Stimulated activated CD4-positive, alpha-beta T cell treated with anti-CD3 and anti-CD28 coated beads, Interleukin-1b, Interleukin-23, amount 100 ng/mL, for 24 hours (primary cell): ENCODE data around the gene NKTR.
A peak's percentile ranks its signal among the peaks of the same experiment; 100 is the strongest.
"Not testable (repeated sequence)": the region's sequence is repeated elsewhere in the genome, so short reads cannot be mapped to it uniquely, and the experiment has no call there.

Experiments
- DNase-seq, 4 experiments: peaks; one replicate each; pipeline ENCODE4 v3.0.0-alpha.2; 2020; ENCODE audit warnings: low read depth in 4 of 4, low spot score in 1 of 4

NKTR gene

GRCh38 chr3:42595682-42596081, 4.8 kb upstream of the NKTR start:
- DNase-seq = no peak

GRCh38 chr3:42597098-42597497, 3.4 kb upstream of the NKTR start:
- not testable (repeated sequence) for DNase-seq

GRCh38 chr3:42600958-42601675, 631 bp downstream of the NKTR start:
- peak in 3 of 4 experiments; percentile 28 to 56 (median 30) for DNase-seq

- no peak for DNase-seq
Measured at GRCh38 chr3:42601896-42602581, 1.6 kb downstream of the NKTR start.

- no peak for DNase-seq
Measured at GRCh38 chr3:42602961-42603360, 2.5 kb downstream of the NKTR start.

- DNase-seq = no peak
Measured at GRCh38 chr3:42605546-42606173, 5.2 kb downstream of the NKTR start.

GRCh38 chr3:42608581-42608980, 8.1 kb downstream of the NKTR start:
- no peak for DNase-seq

- no peak for DNase-seq
Measured at GRCh38 chr3:42610976-42611375, 10.5 kb downstream of the NKTR start.

- no peak for DNase-seq
Measured at GRCh38 chr3:42612217-42612616, 11.7 kb downstream of the NKTR start.

- no peak for DNase-seq
Measured at GRCh38 chr3:42612928-42613327, 12.4 kb downstream of the NKTR start.

GRCh38 chr3:42613462-42613861, 13.0 kb downstream of the NKTR start:
- DNase-seq = no peak

GRCh38 chr3:42631620-42632019, 31.1 kb downstream of the NKTR start:
- no peak for DNase-seq

- DNase-seq = no peak
Measured at GRCh38 chr3:42632146-42632545, 31.7 kb downstream of the NKTR start.

GRCh38 chr3:42633544-42633943, 33.1 kb downstream of the NKTR start:
- no peak for DNase-seq

- no peak for DNase-seq
Measured at GRCh38 chr3:42635111-42635510, 34.6 kb downstream of the NKTR start.

GRCh38 chr3:42637001-42637400, 36.5 kb downstream of the NKTR start:
- DNase-seq = no peak

GRCh38 chr3:42638339-42638842, 37.9 kb downstream of the NKTR start:
- DNase-seq = no peak

GRCh38 chr3:42639192-42639591, 38.7 kb downstream of the NKTR start:
- no peak for DNase-seq

GRCh38 chr3:42640129-42640528, 39.6 kb downstream of the NKTR start:
- DNase-seq = no peak

GRCh38 chr3:42640771-42641370, 40.4 kb downstream of the NKTR start:
- DNase-seq = no peak

- no peak for DNase-seq
Measured at GRCh38 chr3:42647821-42648459, 47.5 kb downstream of the NKTR start.
